ENCODE measurements around the gene RBMS3. TPM values are rescaled to one million over a fixed set of nuclear protein-coding genes. Genes with fewer than 3 reads are reported as not detected.

Gene RBMS3
- total RNA-seq, 2 donors from 2014 or later, result 87.1 to 109 TPM

- intact Hi-C loops (cut with DNase I), result loop anchor here in 1 of 2 donors (5.0 kb wide), 1 partner anchor 1716 kb away; no protein-coding TSS in a partner anchor
- no peak for DNase-seq (ENCODE audit: low spot score)
These were observed 430.4 kb downstream of the RBMS3 start for GRCh38 chr3:29711255-29711771.

DNA sequence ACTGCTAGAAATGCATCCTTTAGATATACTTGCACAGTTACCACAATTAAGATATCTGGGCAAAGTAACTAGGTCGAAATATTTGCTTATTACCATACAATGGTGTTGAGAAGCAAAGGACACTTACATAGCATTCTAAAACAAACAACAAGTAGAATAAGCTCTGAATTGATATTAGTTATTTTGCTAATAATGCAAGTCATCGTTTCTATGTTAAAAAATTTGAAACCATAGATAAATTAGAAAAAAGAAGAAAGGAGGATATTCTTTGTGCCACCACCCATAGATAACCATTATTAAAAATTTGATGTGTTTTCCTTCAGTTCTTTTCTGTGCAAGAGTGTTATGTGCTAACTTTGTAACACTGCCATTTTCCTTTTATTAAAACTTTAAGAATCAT lies 435.3 kb downstream of the RBMS3 start:
- DNase-seq (ENCODE audit: low spot score), result no peak
- intact Hi-C loops (cut with DNase I), result no loop called here

DNA sequence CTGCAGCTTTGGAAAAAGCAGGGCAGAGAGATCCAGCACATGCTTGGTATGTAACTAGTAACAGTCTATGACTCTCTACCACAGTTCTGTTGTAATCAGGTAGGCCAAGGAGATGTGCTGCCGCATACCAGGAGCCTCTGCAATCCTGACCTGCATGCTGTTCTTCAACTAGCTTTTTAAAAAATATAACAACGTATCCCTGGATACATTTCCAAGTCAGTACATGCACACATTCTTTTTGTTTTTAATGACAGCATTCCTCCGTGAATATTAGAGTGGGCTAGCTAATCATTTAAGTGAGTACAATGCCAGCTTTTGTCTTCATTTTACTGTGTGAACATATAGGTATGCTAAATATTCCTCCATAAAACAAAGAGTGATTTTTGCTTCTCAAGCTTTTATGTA lies 437.8 kb downstream of the RBMS3 start:
- intact Hi-C loops (cut with DNase I), result no loop called here
- DNase-seq (ENCODE audit: low spot score), result no peak

DNA sequence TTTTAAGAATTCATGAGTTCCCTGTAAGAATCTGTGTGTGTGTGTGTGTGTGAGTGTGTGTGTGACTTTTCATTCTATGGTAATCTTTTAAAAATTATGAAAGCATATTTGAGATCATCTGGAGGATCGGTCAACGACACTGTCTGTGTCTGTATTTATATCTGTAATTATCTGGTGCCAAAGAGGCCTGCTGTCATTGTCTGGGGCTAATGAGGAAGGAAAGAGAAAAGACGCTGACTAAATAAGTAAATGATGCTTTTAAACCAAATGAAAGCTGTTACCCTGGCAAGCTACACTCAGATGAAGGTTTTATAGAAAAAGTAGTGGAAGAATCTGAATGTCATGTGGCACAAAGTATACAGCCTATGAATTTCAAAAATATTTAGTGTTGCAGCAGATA lies 439.8 kb downstream of the RBMS3 start:
- no peak for DNase-seq (ENCODE audit: low spot score)
- intact Hi-C loops (cut with DNase I), result no loop called here

DNA sequence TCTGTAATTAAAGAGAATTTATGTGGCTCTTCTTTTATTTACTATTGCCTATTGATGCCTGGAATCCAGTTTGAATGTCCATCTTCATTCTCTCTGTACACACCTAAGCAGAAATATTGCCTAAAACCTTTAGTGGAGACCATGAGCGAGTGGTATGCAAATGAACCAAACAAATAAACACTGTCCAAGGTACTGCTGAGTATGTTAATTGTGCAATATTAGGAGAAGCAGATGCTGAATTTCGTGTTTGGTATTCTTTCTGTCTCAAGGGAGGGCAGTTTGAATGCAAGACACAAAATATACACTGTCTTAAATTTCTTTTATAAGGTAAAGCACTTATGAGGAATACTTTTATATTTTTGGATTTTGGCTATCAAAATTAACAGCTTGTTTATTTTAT lies 440.9 kb downstream of the RBMS3 start:
- intact Hi-C loops (cut with DNase I), result no loop called here

GRCh38 chr3:29731050-29731449 lies 450.2 kb downstream of the RBMS3 start:
- intact Hi-C loops (cut with DNase I), result no loop called here
- no peak for DNase-seq (ENCODE audit: low spot score)

More for the DNA sequence above, 440.9 kb downstream of the RBMS3 start:
- DNase-seq (ENCODE audit: low spot score), result no peak

DNA sequence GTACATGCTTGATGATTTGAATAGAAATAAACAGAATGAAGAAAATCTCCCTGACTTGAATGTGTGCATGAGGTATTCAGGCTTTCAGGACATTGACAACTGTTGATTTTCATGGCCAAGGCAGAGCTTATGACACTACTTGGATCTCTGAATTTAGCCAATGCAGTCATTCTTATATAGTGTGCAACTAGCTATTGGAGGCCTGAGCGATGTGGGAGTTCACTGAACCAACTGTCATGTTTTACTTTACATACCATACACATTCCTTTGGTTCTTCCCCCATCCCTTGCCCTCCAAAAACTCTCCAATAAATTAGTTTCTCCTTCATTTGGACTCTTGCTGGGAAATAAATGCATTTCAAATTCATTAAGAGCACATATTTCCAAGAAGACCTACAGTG lies 460.4 kb downstream of the RBMS3 start:
- no peak for DNase-seq (ENCODE audit: low spot score)
- intact Hi-C loops (cut with DNase I), result no loop called here

DNA sequence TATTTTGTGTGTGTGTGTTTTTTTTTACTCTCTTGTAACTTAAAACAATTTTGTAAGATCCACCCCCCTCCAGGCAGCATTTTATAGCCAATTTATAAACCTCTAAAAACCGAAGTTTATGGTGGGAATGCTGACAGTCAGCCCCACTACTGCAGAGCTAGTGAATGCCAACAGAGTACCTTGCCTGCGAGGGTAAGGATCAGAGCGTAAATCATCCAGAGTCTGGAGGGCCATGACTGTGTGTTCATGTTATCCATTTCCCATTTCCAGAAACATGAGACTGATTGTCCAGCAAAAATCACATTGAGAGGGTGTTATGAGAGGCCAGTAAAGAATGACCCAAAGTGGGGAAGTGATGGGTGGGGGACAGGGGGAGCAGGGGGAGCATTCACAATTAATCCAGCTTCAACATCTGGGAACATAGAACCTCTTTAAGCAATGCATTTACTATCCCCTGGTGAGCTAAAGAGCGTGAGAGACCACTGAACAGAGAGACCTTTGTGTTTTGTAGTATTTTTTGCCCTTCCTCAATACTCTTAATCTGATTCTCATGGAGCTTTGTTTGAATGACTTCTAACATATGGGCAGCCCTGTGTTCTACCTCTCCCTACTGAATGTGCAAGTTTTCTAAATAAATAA lies 464.5 kb downstream of the RBMS3 start:
- DNase-seq (ENCODE audit: low spot score), result no peak
- intact Hi-C loops (cut with DNase I), result no loop called here

DNA sequence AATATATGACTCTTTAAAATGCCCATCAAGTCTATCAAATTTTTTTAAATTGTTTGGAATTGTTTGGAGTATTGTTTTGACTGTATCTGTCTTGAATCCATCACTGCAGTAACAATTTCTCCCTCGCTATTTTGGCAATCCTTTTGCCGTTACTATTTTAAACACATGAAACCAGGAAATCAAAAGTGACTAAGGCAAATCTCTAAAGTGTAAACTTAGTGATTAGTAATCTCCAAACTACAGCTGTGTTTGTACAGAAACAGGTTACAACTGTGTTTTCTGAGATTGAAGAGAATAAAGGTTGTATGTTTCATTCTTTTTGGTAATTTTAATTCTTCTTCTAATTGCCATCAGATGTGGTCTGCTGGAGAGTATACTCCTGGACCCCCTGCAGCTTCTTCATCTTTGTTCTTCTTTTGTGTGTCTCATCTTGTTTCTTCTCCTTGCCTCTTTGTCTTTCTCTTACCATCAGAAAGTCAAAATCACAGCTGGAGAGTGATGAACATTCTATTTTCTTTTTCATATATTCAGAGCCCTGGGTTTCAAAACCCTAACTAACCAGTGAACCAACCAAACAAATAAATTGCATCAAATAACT lies 465.4 kb downstream of the RBMS3 start:
- intact Hi-C loops (cut with DNase I), result no loop called here
- DNase-seq (ENCODE audit: low spot score), result no peak

- intact Hi-C loops (cut with DNase I), result no loop called here
- DNase-seq (ENCODE audit: low spot score), result no peak
These were observed 467.1 kb downstream of the RBMS3 start for GRCh38 chr3:29747991-29748390.

DNA sequence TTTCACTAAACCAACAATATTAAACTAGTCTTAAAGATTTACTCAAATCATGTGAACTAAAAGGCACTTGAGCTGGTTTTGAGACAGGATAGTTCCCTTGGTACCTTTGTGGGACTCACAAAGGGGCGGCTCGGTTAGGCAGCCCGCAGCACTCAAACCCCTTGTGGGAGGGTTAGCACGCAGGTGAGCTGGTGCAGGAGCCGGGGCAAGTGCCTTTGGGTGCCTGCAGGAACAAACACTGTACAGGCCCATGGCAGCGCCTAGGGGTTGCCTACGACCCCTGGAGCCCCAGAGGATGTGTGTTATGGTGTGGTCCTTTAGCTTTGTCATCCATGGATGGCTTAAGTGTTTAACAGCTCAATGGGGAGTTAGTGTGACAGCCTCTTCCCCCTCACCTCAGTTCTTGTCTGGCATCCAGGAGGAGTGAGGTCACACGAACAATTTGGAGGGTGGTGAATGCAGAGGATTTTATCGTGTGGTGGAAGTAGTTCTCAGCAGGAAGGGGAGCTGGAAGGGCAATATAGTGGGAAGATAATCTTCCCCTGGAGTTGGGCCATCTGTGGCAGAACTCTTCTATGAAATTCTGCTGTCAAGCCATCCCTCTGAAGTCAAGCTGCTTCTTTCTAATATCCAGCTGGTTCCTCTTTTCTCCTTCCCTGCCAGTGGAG lies 470.9 kb downstream of the RBMS3 start:
- DNase-seq (ENCODE audit: low spot score), result no peak
- intact Hi-C loops (cut with DNase I), result no loop called here

DNA sequence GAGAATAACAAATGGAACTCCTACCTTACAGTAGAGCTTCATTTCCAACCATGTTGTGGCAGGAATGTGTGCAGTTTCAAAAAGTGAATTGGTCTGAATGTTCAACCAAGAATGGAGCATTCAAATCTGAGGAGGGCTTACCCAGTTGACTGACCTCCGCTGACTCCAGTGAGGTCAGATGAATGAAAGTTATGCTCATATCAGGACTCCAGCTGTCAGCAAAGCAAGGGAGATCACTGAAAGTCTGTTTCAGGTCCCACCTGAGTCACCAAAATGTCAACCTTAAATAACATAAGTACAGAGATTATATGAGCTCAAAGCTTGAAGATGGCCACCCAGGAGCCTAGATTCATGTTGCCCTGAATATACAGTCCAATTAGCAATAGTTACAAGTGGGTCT lies 473.5 kb downstream of the RBMS3 start:
- intact Hi-C loops (cut with DNase I), result no loop called here
- DNase-seq (ENCODE audit: low spot score), result no peak

DNA sequence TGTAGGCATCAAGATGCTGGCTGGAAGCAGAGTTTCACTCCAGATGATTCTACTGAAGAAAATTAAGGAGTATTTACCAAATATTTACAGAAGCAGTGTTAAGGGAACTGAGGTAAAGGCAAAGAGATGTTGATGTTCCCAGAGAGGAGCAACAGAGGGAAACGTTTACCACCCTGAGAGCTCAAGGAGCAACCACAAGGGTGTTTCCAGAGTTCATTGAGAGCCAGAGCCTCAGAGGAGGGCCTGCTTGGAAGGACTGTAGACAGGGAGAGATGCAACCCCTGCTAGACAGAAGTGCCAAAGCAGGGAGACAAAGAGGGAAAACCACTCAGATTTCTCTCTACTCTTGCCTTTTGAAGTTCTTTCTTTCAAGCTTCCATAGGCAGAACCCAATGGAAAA lies 474.5 kb downstream of the RBMS3 start:
- intact Hi-C loops (cut with DNase I), result no loop called here
- DNase-seq (ENCODE audit: low spot score), result no peak

- intact Hi-C loops (cut with DNase I), result no loop called here
These were observed 476.3 kb downstream of the RBMS3 start for GRCh38 chr3:29757054-29757777.

DNA sequence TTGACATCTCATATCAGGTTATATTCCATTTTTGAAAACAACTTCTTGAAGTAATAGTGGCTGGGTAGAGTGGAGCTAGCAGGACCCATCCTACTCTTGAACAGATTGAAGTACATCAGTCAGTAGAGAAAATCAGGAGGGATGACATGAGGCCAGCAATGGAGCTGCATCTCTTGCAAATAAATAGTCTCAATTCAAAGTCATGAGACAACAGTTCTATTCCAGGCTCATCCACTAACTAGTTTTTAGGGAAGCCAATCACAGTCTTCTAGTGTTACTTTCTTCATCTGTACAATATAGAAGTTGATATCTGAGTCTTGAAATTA lies 477.2 kb downstream of the RBMS3 start:
- DNase-seq (ENCODE audit: low spot score), result no peak
- intact Hi-C loops (cut with DNase I), result no loop called here

More at GRCh38 chr3:29757054-29757777, 476.3 kb downstream of the RBMS3 start:
- no peak for DNase-seq (ENCODE audit: low spot score)

DNA sequence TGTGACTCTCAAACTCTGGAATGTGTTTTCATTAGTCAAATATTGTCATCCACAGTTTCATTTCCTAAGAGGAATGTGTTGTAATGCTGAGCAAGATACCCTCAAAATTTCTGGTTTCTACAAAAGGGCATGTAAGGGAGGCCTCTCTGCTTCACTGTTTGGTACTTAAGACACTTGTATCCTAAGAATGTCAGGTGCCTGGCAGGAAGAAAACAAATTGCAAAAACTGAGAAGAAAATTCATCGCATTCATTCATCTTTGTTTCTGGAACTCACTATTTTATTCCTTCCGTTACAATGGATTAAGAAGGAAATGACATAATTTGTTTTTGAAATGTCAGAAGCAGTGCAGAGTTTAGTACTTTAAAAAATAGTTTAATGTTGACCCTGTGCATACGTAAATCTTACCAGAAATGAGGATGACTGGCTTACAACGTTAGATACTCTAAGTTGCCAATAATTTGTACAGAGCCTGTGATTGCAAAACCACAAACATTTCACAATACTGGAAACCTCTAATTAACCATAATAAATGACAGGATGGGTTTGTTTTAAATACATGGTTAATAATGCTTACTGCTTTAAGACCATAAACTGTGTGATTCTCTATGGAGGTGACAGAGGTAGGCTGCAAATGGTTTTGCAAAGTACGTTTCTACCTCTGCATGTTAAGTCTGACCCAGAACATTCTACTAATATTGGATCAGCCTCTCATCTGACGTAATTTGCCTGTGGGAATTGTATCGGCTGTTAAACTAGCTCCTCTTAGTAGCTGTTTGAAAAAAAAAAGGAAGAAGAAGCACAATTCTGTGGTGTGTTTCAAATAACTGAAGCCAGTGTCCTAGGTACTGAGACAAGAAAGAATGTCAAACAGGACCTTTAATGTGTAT lies 477.8 kb downstream of the RBMS3 start:
- no peak for DNase-seq (ENCODE audit: low spot score)
- intact Hi-C loops (cut with DNase I), result no loop called here

GRCh38 chr3:29759411-29760225 lies 478.7 kb downstream of the RBMS3 start:
- intact Hi-C loops (cut with DNase I), result loop anchor here in 1 of 2 donors (10.0 kb wide), 2 partner anchors 485 to 845 kb away; no protein-coding TSS in a partner anchor
- DNase-seq (ENCODE audit: low spot score), result no peak

DNA sequence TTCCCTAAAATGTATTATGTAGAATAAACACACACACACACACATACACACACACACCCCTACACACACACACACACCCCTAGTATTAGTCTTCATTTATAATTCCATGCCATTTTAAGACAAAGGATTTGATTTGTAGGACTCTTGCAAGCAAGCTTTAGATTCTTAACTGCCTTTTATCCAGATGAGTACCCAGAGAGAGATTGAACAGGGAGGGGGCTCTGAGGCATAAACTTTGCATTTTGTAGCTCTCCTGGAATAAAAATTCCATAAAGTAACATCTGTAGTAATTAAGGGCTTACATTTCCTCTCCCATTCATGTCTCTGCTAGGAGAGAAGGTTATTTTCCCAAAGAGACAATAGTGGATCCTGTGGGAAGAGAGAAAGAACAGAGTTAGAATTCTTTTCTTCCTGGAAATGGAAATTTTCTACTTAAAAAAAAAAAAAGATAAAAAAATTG lies 479.4 kb downstream of the RBMS3 start:
- DNase-seq (ENCODE audit: low spot score), result no peak
- intact Hi-C loops (cut with DNase I), result loop anchor here in 1 of 2 donors (10.0 kb wide), 2 partner anchors 485 to 845 kb away; no protein-coding TSS in a partner anchor

All from posterior vena cava (tissue), 2 donors.